ENCODE results near the gene KATNAL2.
"Not testable (repeated sequence)": the region's sequence is repeated elsewhere in the genome, so short reads cannot be mapped to it uniquely, and the experiment has no call there.

DNA sequence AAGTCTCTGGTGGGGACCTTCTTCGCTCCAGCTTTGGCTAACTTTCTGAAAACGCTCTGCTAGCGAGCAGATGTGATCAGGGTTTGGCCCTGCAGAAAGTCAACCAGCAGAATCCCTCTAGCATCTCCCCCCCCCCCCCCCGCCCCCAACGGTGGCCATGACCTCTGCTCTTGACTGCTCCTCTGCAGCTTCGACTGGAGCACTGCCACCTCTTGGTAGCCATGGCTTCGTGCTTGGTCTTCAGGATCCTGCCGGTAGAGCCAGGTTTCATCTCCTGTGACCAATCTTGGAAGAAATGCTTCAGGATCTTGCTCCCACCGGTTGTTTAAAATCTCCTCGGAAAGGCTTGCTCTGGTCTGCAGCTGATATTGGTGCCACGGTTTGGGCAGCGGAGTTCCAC is 113.5 kb downstream of the KATNAL2 start:
- not testable (repeated sequence) for TF ChIP-seq POLR2AphosphoS5 (IDR thresholded peaks at IDR 0.05; ENCODE audit: insufficient read depth in 1 of 2, low read depth in 1 of 2); POLR2A (IDR thresholded peaks at IDR 0.05)
- TF ChIP-seq, protein P1, sequence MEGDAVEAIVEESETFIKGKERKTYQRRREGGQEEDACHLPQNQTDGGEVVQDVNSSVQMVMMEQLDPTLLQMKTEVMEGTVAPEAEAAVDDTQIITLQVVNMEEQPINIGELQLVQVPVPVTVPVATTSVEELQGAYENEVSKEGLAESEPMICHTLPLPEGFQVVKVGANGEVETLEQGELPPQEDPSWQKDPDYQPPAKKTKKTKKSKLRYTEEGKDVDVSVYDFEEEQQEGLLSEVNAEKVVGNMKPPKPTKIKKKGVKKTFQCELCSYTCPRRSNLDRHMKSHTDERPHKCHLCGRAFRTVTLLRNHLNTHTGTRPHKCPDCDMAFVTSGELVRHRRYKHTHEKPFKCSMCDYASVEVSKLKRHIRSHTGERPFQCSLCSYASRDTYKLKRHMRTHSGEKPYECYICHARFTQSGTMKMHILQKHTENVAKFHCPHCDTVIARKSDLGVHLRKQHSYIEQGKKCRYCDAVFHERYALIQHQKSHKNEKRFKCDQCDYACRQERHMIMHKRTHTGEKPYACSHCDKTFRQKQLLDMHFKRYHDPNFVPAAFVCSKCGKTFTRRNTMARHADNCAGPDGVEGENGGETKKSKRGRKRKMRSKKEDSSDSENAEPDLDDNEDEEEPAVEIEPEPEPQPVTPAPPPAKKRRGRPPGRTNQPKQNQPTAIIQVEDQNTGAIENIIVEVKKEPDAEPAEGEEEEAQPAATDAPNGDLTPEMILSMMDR (IDR thresholded peaks at IDR 0.05), result not testable (repeated sequence)
